Smooth muscle cell (in vitro differentiated cells): Measurements from ENCODE around the gene LEPROT. TPM values are rescaled to one million over a fixed set of nuclear protein-coding genes. Genes with fewer than 3 reads are reported as not detected.

Experiments used
- DNase-seq: peaks from one replicate; lab custom pipeline; 2025; ENCODE audit not compliant: unreplicated experiment; lab: John Stamatoyannopoulos, UW
- H2AFZ ChIP-seq: fragments of 200-600 bp; sonication (generic); 2 replicates; pipeline ENCODE4 v1.6.0; 2016; ENCODE audit warnings: antibody characterized with exemption, low read depth, mild to moderate bottlenecking
- H3F3A ChIP-seq: fragments of 200-600 bp; sonication (generic); 2 replicates; pipeline ENCODE4 v1.6.0; 2017; ENCODE audit warnings: antibody characterized with exemption, low read depth
- H3K27ac ChIP-seq: fragments of 200-600 bp; sonication (generic); 2 replicates; pipeline ENCODE4 v1.5.1; 2016; ENCODE audit warnings: low read depth, mild to moderate bottlenecking
- H3K27me3 ChIP-seq: fragments of 200-600 bp; sonication (generic); 2 replicates; pipeline ENCODE4 v1.6.1; 2016; ENCODE audit warnings: low read depth, mild to moderate bottlenecking
- H3K36me3 ChIP-seq: fragments of 200-600 bp; sonication (generic); 2 replicates; pipeline ENCODE4 v1.5.1; 2016; ENCODE audit warnings: low read depth
- H3K4me1 ChIP-seq: fragments of 200-600 bp; sonication (generic); 2 replicates; pipeline ENCODE4 v1.5.1; 2016; ENCODE audit warnings: low read depth
- H3K4me2 ChIP-seq: fragments of 200-600 bp; sonication (generic); 2 replicates; pipeline ENCODE4 v1.6.0; 2016; ENCODE audit warnings: mild to moderate bottlenecking
- H3K4me3 ChIP-seq: fragments of 200-600 bp; sonication (generic); 2 replicates; pipeline ENCODE4 v1.5.1; 2016; ENCODE audit warnings: mild to moderate bottlenecking
- H3K79me2 ChIP-seq: fragments of 200-600 bp; sonication (generic); 2 replicates; pipeline ENCODE4 v1.6.0; 2016; ENCODE audit warnings: low read depth, mild to moderate bottlenecking
- H3K9ac ChIP-seq: fragments of 200-600 bp; sonication (generic); 2 replicates; pipeline ENCODE4 v1.6.0; 2016; ENCODE audit warnings: low read depth
- H3K9me3 ChIP-seq: fragments of 200-600 bp; sonication (generic); replicated peaks from 2 replicates; pipeline ENCODE4 v1.5.1; 2016; ENCODE audit warnings: low read depth
- H4K20me1 ChIP-seq: fragments of 200-600 bp; sonication (generic); 2 replicates; pipeline ENCODE4 v1.6.0; 2016; ENCODE audit warnings: low read depth
- CTCF ChIP-seq: fragments of 200-600 bp; sonication (generic); IDR thresholded peaks from 2 replicates; pipeline ENCODE4 v1.5.1; 2017; ENCODE audit warnings: borderline replicate concordance, mild to moderate bottlenecking, antibody characterized with exemption; ENCODE audit not compliant: insufficient read depth, poor library complexity, severe bottlenecking
- WGBS: methylation state at CpG from one replicate; pipeline ENCODE4 v1.1.7; 2016; ENCODE audit warnings: low lambda C conversion rate; 5-methylcytosine and 5-hydroxymethylcytosine counted together
- polyA plus RNA-seq: library from polyadenylated mRNA; unstranded; fragments of >200 nt; fragmentation: Nextera tagmentation; extraction: Ambion mirVana; gene quantifications from 2 replicates; pipeline ENCODE4 v1.2.1, GENCODE V29; 2016
- total RNA-seq: library from RNA; depleted of rRNA; stranded (reverse); fragments of >200 nt; gene quantifications from 2 replicates; pipeline ENCODE4 v1.2.3, GENCODE V29; 2014

The LEPROT gene
- total and polyA plus RNA-seq, 2 experiments from 2014 or later = 61.0 to 76.4 TPM

DNA sequence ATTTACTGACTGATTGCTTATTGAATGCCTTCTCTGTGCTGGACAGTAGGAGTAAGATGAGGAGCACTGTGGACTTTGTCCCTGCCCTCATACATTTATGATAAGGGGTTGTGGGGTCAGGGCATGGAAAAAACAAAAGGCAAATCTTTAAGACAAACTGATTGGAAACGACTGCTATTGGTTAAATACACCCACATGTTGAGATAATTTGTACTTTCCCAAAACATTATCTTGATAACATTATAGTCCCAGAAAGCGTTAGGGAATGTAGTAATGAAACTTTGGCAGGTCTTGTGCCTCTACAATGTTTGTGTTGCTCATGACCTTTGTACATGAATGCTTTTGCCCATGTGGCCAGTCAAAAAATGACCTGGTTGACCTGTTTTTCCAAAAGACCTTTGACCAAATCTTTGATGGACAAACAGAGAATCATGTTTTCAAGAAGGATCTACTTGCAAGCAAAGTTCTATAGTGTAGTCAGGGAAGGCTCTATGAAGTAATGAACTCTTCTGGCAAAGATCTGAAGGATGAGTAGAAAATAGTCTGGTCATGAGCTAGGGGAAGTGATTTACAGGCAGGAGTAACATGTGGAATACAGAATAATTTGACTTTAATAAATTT lies 50.9 kb downstream of the LEPROT start:
- peaks cover 5% of the 10 kb centered on the region for H4K20me1 ChIP-seq
- no peak for DNase-seq
- H3K36me3 ChIP-seq = no peaks in the 10 kb centered on the region
- H3K9me3 ChIP-seq = no peaks in the 10 kb centered on the region
- no peak overlapping the region for H3K27ac ChIP-seq
- H2AFZ ChIP-seq = no peak overlapping the region
- H3K4me3 ChIP-seq = no peak overlapping the region
- no peaks in the 10 kb centered on the region for H3F3A ChIP-seq
- 69% methylated on average over 2 of the region's 2 CpGs for WGBS
- no peak overlapping the region for H3K4me2 ChIP-seq
- no peaks in the 10 kb centered on the region for H3K27me3 ChIP-seq
- no peak overlapping the region for H3K9ac ChIP-seq
- H3K4me1 ChIP-seq = peaks cover 12% of the 10 kb centered on the region
- no peak for TF ChIP-seq CTCF
- H3K79me2 ChIP-seq = no peaks in the 10 kb centered on the region

DNA sequence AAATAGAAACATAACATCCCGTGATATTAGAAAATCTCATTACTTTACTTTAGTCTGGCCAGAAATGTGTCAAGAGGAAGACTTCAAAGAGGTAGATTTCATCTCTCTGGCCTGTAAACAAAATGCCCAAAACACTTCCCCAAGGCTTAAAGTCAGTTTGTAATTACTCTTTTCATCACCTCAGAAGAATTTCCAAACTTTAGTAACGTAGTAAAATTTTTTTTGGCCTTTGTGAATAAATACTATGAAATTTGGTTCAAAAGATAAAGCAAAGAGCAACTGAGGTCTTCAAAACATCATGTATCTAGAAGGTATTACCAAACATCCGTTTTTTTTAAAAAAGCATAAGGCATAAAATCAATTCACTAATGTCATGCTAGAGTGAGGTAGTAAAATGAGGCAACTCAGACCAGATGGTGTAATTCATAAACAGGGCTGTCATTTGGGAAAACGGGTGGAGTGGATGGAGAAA lies 51.4 kb downstream of the LEPROT start:
- no peaks in the 10 kb centered on the region for H3F3A ChIP-seq
- no peak overlapping the region for H3K4me2 ChIP-seq
- H3K36me3 ChIP-seq = no peaks in the 10 kb centered on the region
- no peak overlapping the region for H3K9ac ChIP-seq
- no peaks in the 10 kb centered on the region for H3K79me2 ChIP-seq
- no peaks in the 10 kb centered on the region for H3K27me3 ChIP-seq
- no peaks in the 10 kb centered on the region for H3K9me3 ChIP-seq
- H3K27ac ChIP-seq = no peak overlapping the region
- H2AFZ ChIP-seq = no peak overlapping the region
- peaks cover 11% of the 10 kb centered on the region for H3K4me1 ChIP-seq
- DNase-seq = no peak
- H3K4me3 ChIP-seq = no peak overlapping the region
- peaks cover 5% of the 10 kb centered on the region for H4K20me1 ChIP-seq
- WGBS = 77% methylated on average over 4 of the region's 4 CpGs
- TF ChIP-seq CTCF = no peak

GRCh38 chr1:65476327-65476726 lies 55.9 kb downstream of the LEPROT start:
- Histone ChIP-seq H3K4me3 (no peak overlapping the region), H3K27me3 (no peaks in the 10 kb centered on the region), H3K4me1 (no peaks in the 10 kb centered on the region), H3K79me2 (no peaks in the 10 kb centered on the region), H3K36me3 (no peaks in the 10 kb centered on the region), H3K9me3 (no peaks in the 10 kb centered on the region), H3F3A (no peaks in the 10 kb centered on the region), H4K20me1 (no peaks in the 10 kb centered on the region), H3K9ac (no peak overlapping the region), H2AFZ (no peak overlapping the region), H3K4me2 (no peak overlapping the region), H3K27ac (no peak overlapping the region)
- DNase-seq = no peak
- TF ChIP-seq CTCF = no peak
- WGBS = 71% methylated on average over 3 of the region's 3 CpGs
